GM12875 (cell line): ENCODE measurements around the gene CAGE1.

Source experiments
- H3K4me3 ChIP-seq: one replicate; pipeline ENCODE4 v1.5.1; 2011; ENCODE audit warnings: low read depth, low read length, control low read depth
- CTCF ChIP-seq: IDR thresholded peaks from 2 replicates; pipeline ENCODE4 v1.5.1; 2011; ENCODE audit warnings: low read depth, mild to moderate bottlenecking, control low read depth, inconsistent platforms, low read length, moderate library complexity, borderline replicate concordance; ENCODE audit not compliant: insufficient read depth

CAGE1 gene

DNA sequence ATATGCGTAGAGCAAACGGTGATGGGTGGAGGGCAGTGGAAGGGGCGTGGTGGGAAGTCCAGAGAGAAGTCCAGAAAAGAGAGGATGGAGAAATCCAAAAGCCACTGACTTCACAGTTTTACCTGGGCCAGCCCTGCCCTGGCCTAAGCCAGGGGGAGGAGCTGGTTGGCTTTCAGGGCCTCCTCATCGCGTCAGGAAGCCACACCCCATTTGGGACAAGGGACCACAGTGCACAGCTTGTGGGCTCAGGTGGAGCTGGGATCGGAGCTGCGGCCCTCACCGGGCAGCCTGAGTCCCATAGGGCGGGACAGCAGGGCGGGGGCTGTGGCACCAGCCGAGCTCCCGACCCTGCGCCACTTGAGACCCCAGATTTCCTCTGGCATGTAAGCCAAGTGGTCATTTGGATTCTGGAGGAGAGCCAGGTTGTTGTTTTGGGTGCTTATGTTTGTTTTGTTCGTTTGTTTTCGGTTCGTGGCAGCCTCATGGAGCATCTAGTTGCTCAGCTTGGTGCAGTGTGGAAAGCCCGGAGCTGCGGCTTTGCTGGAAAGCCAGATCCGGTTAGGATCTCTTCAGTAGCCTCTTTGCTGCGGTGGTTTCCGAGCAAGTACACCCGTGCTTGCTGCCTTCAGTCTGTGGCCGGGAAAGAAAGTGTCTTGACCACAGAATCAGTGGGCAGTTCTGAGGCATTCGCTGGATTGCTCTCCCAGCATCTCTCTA lies 42.3 kb upstream of the CAGE1 start:
- TF ChIP-seq CTCF, result no peak
- H3K4me3 ChIP-seq, result no peak overlapping the region

DNA sequence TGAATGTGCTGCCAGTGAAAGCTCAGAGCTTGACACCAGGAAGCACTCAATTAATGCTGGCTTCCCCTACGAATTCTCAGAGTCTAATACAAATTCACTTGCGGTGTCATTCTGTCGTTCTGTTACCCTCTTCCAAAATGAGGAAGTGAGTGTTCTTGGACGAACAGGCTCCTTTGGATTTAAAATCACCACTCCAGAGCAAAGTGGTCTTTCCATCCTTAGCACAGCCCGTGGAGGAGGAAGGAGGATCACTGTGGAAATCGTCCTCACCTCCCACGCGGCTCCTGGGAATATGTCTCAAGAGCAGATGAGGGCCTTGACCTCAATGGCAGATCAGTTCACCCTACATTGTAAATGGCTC lies 41.8 kb upstream of the CAGE1 start:
- TF ChIP-seq CTCF, result no peak
- H3K4me3 ChIP-seq, result no peak overlapping the region

GRCh38 chr6:7426447-7427169 lies 37.1 kb upstream of the CAGE1 start:
- TF ChIP-seq CTCF, result no peak

DNA sequence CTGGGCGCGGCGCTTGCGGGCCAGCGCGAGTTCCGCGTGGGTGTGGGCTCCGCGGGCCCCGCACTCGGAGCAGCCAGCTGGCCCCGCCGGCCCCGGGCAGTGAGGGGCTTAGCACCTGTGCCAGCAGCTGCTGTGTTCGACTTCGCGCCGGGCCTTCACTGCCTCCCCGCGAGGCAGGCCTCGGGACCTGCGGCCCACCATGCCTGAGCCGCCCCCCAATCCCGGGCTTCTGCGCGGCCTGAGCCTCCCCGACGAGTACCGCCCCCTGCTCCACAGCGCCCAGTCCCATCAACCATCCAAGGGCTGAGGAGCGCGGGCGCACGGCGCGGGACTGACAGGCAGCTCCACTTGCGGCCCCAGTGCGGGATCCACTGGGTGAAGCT lies 36.3 kb upstream of the CAGE1 start:
- TF ChIP-seq CTCF, result no peak
- no peak overlapping the region for H3K4me3 ChIP-seq

More at GRCh38 chr6:7426447-7427169, 37.1 kb upstream of the CAGE1 start:
- no peak overlapping the region for H3K4me3 ChIP-seq

DNA sequence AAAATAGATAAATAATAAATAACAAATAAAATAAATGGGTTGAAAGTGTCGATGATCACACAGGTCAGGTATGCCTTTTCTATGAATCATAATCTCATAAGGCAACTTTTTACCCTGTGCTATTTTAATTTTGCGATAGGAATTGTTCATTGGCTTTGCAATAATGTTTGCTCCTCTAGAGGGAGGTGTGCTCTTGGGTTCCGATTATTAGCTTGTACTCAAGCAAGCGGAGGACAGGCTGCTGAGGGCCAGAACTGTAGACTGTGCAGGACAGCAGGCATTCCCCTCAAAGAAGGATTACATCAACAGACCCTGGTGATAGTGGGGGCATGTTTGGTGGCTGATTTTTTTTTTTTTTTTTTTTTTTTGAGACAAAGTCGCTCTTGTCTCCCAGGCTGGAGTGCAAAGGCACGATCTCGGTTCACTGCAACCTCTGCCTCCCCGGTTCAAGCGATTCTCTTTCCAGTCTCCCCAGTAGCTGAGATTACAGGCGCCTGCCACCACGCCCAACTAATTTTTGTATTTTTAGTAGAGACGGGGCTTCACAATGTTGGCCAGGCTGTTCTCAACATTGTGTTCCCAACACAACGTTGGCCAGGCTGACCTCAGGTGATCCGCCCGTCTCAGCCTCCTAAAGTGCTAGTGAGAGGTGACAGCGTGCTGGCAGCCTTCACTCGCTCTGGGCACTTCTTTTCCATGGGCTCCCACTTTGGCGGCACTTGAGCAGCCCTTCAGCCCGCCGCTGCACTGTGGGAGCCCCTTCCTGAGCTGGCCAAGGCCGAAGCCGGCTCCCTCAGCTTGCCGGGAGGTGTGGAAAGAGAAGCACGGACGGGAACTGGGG lies 35.6 kb upstream of the CAGE1 start:
- H3K4me3 ChIP-seq, result no peak overlapping the region
- TF ChIP-seq CTCF, result 0 out of 2 replicates have a peak, but pooled peaks have one; percentile 5

GRCh38 chr6:7424058-7424457 lies 34.5 kb upstream of the CAGE1 start:
- TF ChIP-seq CTCF, result no peak

More at GRCh38 chr6:7424058-7424457, 34.5 kb upstream of the CAGE1 start:
- no peak overlapping the region for H3K4me3 ChIP-seq
